HepG2 (cell line): ENCODE data around the gene PBX2. TPM values are rescaled to one million over a fixed set of nuclear protein-coding genes. Genes with fewer than 3 reads are reported as not detected.

Experiments
- ATF7 ChIP-seq, 2 experiments: fragments of 450-650 bp in 1 of 2; sonication (generic) in 1 of 2; formaldehyde crosslinking in 1 of 2; IDR thresholded peaks; 2 replicates each; pipeline versions ENCODE4 v1.4.0 to v1.6.1; 2016 to 2020; ENCODE audit warnings: antibody characterized with exemption in 1 of 2, mild to moderate bottlenecking in 1 of 2, missing genetic modification reagents in 1 of 2
- ELF4 ChIP-seq: sonication (generic); formaldehyde crosslinking; IDR thresholded peaks from 2 replicates; pipeline ENCODE4 v1.5.0; 2020; ENCODE audit warnings: missing genetic modification reagents, mild to moderate bottlenecking, moderate library complexity, borderline replicate concordance
- FIP1L1 ChIP-seq: fragments of 200-400 bp; formaldehyde crosslinking; IDR thresholded peaks from 2 replicates; pipeline ENCODE4 v1.6.1; 2018; ENCODE audit warnings: low read depth, mild to moderate bottlenecking, low read length, moderate library complexity, borderline replicate concordance; ENCODE audit not compliant: insufficient read depth
- FOXA1 ChIP-seq, 2 experiments: fragments of 450-650 bp in 1 of 2; sonication (generic) in 1 of 2; formaldehyde crosslinking in 1 of 2; IDR thresholded peaks; 2 replicates each; pipeline versions ENCODE4 v1.4.0 to v1.6.1; 2016 to 2020; ENCODE audit warnings: missing genetic modification reagents in 1 of 2
- HHEX ChIP-seq: IDR thresholded peaks from 2 replicates; pipeline ENCODE4 v1.6.1; 2016; ENCODE audit warnings: control low read depth
- KAT2B ChIP-seq: fragments of 150-350 bp; IDR thresholded peaks from 2 replicates; pipeline ENCODE4 v1.6.1; 2014; ENCODE audit warnings: low read depth, low read length, borderline replicate concordance
- PHF21A ChIP-seq: sonication (generic); formaldehyde crosslinking; IDR thresholded peaks from 2 replicates; pipeline ENCODE4 v1.5.0; 2020; ENCODE audit warnings: mild to moderate bottlenecking, missing genetic modification reagents
- RAD21 ChIP-seq: fragments of 450-650 bp; formaldehyde crosslinking; IDR thresholded peaks from 2 replicates; pipeline ENCODE4 v1.5.0; 2020; ENCODE audit warnings: mild to moderate bottlenecking
- SMAD3 ChIP-seq: sonication (generic); formaldehyde crosslinking; IDR thresholded peaks from 2 replicates; pipeline ENCODE4 v1.4.0; 2020; ENCODE audit warnings: missing genetic modification reagents
- SRSF9 ChIP-seq: fragments of 200-400 bp; formaldehyde crosslinking; IDR thresholded peaks from 2 replicates; pipeline ENCODE4 v1.6.1; 2018; ENCODE audit warnings: borderline replicate concordance, mild to moderate bottlenecking, low read depth, low read length; ENCODE audit not compliant: insufficient read depth, poor library complexity, severe bottlenecking
- TOPORS ChIP-seq: sonication (generic); formaldehyde crosslinking; IDR thresholded peaks from 2 replicates; pipeline ENCODE4 v1.8.0; 2023; ENCODE audit warnings: mild to moderate bottlenecking, missing genetic modification reagents
- ZBTB20 ChIP-seq: sonication (generic); formaldehyde crosslinking; IDR thresholded peaks from 2 replicates; pipeline ENCODE4 v1.8.1; 2023; ENCODE audit warnings: missing genetic modification reagents, low read depth, mild to moderate bottlenecking, borderline replicate concordance
- ZFP36L2 ChIP-seq: sonication (generic); formaldehyde crosslinking; IDR thresholded peaks from 2 replicates; pipeline ENCODE4 v1.4.0; 2020; ENCODE audit warnings: missing genetic modification reagents
- ZKSCAN8 ChIP-seq: IDR thresholded peaks from 2 replicates; pipeline ENCODE4 v1.6.1; 2016; ENCODE audit warnings: borderline replicate concordance, missing genetic modification reagents, missing compliant biosample characterization
- ZMAT3 ChIP-seq: sonication (generic); formaldehyde crosslinking; conservative IDR thresholded peaks from 2 replicates; pipeline ENCODE4 v1.7.0; 2021; ENCODE audit warnings: missing genetic modification reagents
- ZNF484 ChIP-seq: sonication (generic); formaldehyde crosslinking; IDR thresholded peaks from 2 replicates; pipeline ENCODE4 v1.5.1; 2020; ENCODE audit warnings: mild to moderate bottlenecking, low read depth, missing genetic modification reagents, borderline replicate concordance
- ZNF768 ChIP-seq: sonication (generic); formaldehyde crosslinking; IDR thresholded peaks from 2 replicates; pipeline ENCODE4 v1.4.0; 2020; ENCODE audit warnings: missing genetic modification reagents
- ZSCAN25 ChIP-seq: sonication (generic); formaldehyde crosslinking; IDR thresholded peaks from 2 replicates; pipeline ENCODE4 v1.8.0; 2022; ENCODE audit warnings: mild to moderate bottlenecking, missing genetic modification reagents
- polyA plus RNA-seq, 8 experiments: library from polyadenylated mRNA; depleted of rRNA in 3 of 8; stranded (reverse) in 7 of 8; unstranded in 1 of 8; fragments of >200 nt; fragmentation: Illumina TruSeq in 4 of 8; extraction: Trizol in 4 of 8; gene quantifications; 2 replicates each; pipeline versions ENCODE4 v1.2.1 to v1.2.3, GENCODE V29; 2011 to 2016; ENCODE audit warnings: low read depth in 4 of 8, missing spikeins in 1 of 8, mixed read lengths in 1 of 8; ENCODE audit not compliant: insufficient read depth in 1 of 8
- total RNA-seq, 5 experiments: library from RNA; depleted of rRNA; stranded (reverse); fragments of >200 nt; fragmentation: Illumina TruSeq; extraction: Trizol; gene quantifications; 2 replicates each; pipeline ENCODE4 v1.2.3, GENCODE V29; 2016; ENCODE audit warnings: low read depth in 1 of 5
- TF ChIP-seq, protein P1 (sequence below): sonication (generic); formaldehyde crosslinking; conservative IDR thresholded peaks from 2 replicates; pipeline ENCODE4 v1.4.0; 2020; ENCODE audit warnings: missing genetic modification reagents
- TF ChIP-seq, protein P2 (sequence below): sonication (generic); formaldehyde crosslinking; IDR thresholded peaks from 2 replicates; pipeline ENCODE4 v1.8.0; 2022; ENCODE audit warnings: mild to moderate bottlenecking, missing genetic modification reagents, moderate library complexity
- TF ChIP-seq, protein P3 (sequence below): sonication (generic); formaldehyde crosslinking; IDR thresholded peaks from 2 replicates; pipeline ENCODE4 v1.4.0; 2020; ENCODE audit warnings: missing genetic modification reagents, borderline replicate concordance
- TF ChIP-seq, protein P4 (sequence below): IDR thresholded peaks from 2 replicates; pipeline ENCODE4 v1.6.1; 2016; ENCODE audit warnings: missing biosample characterization, missing genetic modification reagents, low read depth

Gene PBX2
- total and polyA plus RNA-seq, 2 of the 13 experiments (the other 11 are each of a cell fraction or from before 2014, with no cell fraction given): 42.3 to 77.8 TPM

DNA sequence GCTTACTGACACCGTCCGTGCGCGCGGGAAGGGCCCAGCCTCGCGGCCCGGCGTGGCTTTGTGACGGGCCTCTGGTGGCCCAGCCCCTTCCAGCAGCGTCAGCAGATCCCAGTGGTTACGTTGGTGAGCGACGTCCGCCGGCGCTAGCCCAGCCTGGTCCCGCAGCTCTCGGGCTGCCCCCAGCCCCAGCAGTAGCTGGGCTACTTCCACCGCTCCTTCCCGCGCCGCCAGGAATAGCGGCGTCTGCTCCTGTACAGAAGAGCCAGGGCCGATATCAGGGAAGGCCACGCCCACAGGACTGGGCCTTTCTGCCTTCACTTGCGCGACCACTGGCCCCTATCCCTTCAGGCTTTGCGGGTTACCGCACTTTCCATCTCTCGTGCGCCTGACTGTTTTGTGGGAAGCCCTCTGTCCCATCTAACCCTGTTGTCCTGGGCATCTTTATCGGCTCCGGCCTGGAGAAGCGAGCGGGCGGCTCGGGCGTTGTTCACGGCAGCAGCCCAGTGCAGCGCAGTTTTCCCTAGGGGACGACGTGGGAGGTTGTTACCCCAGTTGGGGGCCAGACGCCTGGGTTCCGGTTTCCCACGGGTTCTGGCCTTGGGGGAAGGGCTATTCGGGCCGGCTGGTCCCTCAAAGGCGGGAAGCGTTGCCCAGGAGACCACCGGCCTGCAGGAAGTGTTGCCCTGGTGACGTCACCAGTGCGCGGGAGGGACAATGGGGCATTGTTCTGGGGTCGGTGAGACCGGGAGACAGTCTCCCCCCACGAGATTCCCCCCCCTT is 6.1 kb upstream of the PBX2 start (continued):
- TF ChIP-seq ZBTB20 (peak; percentile 91), ZSCAN25 (CRISPR knock-in tag) (peak; percentile 17), FIP1L1 (no peak), SMAD3 (CRISPR knock-in tag) (peak; percentile 16; the same call in 1 of the 2 replicates), ZKSCAN8 (CRISPR knock-in tag) (no peak), FOXA1 (IDR thresholded peaks at IDR 0.05) (no peak), FOXA1 (CRISPR knock-in tag; IDR thresholded peaks at IDR 0.05) (no peak), SRSF9 (no peak), KAT2B (no peak), PHF21A (CRISPR knock-in tag) (peak; percentile 69; the same call in 1 of the 2 replicates), TOPORS (peak; percentile 90), HHEX (CRISPR knock-in tag) (no peak), ATF7 (IDR thresholded peaks at IDR 0.05) (peak; percentile 99), ATF7 (CRISPR knock-in tag; IDR thresholded peaks at IDR 0.05) (peak; percentile 95), RAD21 (CRISPR knock-in tag) (peak; percentile 42; the same call in 1 of the 2 replicates), ZNF768 (CRISPR knock-in tag) (peak; percentile 15; the same call in 1 of the 2 replicates), ZFP36L2 (no peak), ZNF484 (peak; percentile 68; the same call in 1 of the 2 replicates), ZMAT3 (CRISPR knock-in tag) (peak; percentile 91), ELF4 (CRISPR knock-in tag) (no peak)
- TF ChIP-seq, protein P1, sequence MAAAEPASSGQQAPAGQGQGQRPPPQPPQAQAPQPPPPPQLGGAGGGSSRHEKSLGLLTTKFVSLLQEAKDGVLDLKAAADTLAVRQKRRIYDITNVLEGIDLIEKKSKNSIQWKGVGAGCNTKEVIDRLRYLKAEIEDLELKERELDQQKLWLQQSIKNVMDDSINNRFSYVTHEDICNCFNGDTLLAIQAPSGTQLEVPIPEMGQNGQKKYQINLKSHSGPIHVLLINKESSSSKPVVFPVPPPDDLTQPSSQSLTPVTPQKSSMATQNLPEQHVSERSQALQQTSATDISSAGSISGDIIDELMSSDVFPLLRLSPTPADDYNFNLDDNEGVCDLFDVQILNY (CRISPR knock-in tag): peak; percentile 93
- TF ChIP-seq, protein P2, sequence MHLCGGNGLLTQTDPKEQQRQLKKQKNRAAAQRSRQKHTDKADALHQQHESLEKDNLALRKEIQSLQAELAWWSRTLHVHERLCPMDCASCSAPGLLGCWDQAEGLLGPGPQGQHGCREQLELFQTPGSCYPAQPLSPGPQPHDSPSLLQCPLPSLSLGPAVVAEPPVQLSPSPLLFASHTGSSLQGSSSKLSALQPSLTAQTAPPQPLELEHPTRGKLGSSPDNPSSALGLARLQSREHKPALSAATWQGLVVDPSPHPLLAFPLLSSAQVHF (CRISPR knock-in tag): peak; percentile 69; the same call in 1 of the 2 replicates
- TF ChIP-seq, protein P3, sequence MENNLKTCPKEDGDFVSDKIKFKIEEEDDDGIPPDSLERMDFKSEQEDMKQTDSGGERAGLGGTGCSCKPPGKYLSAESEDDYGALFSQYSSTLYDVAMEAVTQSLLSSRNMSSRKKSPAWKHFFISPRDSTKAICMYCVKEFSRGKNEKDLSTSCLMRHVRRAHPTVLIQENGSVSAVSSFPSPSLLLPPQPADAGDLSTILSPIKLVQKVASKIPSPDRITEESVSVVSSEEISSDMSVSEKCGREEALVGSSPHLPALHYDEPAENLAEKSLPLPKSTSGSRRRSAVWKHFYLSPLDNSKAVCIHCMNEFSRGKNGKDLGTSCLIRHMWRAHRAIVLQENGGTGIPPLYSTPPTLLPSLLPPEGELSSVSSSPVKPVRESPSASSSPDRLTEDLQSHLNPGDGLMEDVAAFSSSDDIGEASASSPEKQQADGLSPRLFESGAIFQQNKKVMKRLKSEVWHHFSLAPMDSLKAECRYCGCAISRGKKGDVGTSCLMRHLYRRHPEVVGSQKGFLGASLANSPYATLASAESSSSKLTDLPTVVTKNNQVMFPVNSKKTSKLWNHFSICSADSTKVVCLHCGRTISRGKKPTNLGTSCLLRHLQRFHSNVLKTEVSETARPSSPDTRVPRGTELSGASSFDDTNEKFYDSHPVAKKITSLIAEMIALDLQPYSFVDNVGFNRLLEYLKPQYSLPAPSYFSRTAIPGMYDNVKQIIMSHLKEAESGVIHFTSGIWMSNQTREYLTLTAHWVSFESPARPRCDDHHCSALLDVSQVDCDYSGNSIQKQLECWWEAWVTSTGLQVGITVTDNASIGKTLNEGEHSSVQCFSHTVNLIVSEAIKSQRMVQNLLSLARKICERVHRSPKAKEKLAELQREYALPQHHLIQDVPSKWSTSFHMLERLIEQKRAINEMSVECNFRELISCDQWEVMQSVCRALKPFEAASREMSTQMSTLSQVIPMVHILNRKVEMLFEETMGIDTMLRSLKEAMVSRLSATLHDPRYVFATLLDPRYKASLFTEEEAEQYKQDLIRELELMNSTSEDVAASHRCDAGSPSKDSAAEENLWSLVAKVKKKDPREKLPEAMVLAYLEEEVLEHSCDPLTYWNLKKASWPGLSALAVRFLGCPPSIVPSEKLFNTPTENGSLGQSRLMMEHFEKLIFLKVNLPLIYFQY (CRISPR knock-in tag): peak; percentile 82; the same call in 1 of the 2 replicates
- TF ChIP-seq, protein P4, sequence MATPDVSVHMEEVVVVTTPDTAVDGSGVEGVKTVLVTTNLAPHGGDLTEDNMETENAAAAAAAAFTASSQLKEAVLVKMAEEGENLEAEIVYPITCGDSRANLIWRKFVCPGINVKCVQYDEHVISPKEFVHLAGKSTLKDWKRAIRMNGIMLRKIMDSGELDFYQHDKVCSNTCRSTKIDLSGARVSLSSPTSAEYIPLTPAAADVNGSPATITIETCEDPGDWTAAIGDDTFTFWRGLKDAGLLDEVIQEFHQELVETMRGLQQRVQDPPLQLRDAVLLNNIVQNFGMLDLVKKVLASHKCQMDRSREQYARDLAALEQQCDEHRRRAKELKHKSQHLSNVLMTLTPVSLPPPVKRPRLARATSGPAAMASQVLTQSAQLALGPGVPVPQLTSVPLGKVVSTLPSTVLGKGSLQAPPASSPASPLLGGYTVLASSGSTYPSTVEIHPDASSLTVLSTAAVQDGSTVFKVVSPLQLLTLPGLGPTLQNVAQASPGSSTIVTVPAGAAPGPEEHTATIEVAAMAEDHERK (CRISPR knock-in tag): peak; percentile 91
